GM15510 (cell line): ENCODE results near the gene NAA38.

Source experiments
- POLR2A ChIP-seq: IDR thresholded peaks from 3 replicates; pipeline ENCODE4 v1.6.1; 2011; ENCODE audit warnings: borderline replicate concordance; ENCODE audit not compliant: insufficient read length; ENCODE audit errors: extremely low read depth

The NAA38 gene

GRCh38 chr17:7814969-7815368 is 42.4 kb downstream of the NAA38 start:
- TF ChIP-seq POLR2A, result no peak

- no peak for TF ChIP-seq POLR2A
Measured at GRCh38 chr17:7811251-7811650, 46.1 kb downstream of the NAA38 start.

GRCh38 chr17:7809086-7809790 is 48.1 kb downstream of the NAA38 start:
- no peak for TF ChIP-seq POLR2A

GRCh38 chr17:7807206-7807605 is 50.2 kb downstream of the NAA38 start:
- TF ChIP-seq POLR2A, result no peak
